Ovary (tissue), 9 donors: ENCODE results near the gene ADGRE2. TPM values are rescaled to one million over a fixed set of nuclear protein-coding genes. Genes with fewer than 3 reads are reported as not detected.

Experiments
- DNase-seq, 5 donors: peaks; one replicate each; pipeline ENCODE4 v3.0.0-alpha.2; 2019 to 2020
- H3K27ac ChIP-seq, 2 donors: fragments of 200-600 bp; one replicate each; pipeline versions ENCODE4 v1.5.1 to v1.8.0; 2019 to 2022
- H3K27me3 ChIP-seq: fragments of 200-600 bp; one replicate; pipeline ENCODE4 v1.8.0; 2022
- H3K36me3 ChIP-seq: fragments of 200-600 bp; sonication (generic); one replicate; pipeline ENCODE4 v1.5.1; 2019
- H3K4me1 ChIP-seq: one replicate; pipeline ENCODE4 v1.8.1; 2013; ENCODE audit warnings: mild to moderate bottlenecking, moderate library complexity; ENCODE audit not compliant: insufficient read depth
- H3K4me3 ChIP-seq: fragments of 200-600 bp; sonication (generic); one replicate; pipeline ENCODE4 v1.5.1; 2017
- H3K9me3 ChIP-seq, 2 donors: fragments of 200-600 bp in 1 of 2; sonication (generic) in 1 of 2; one replicate each; pipeline versions ENCODE4 v1.5.1 to v1.8.1; 2013 to 2019; ENCODE audit warnings: mild to moderate bottlenecking in 1 of 2, moderate library complexity in 1 of 2
- CTCF ChIP-seq, 3 donors: fragments of 450-650 bp in 2 of 3; fragments of 200-600 bp in 1 of 3; IDR thresholded peaks; one replicate each; pipeline versions ENCODE4 v1.5.1 to v1.8.0; 2016 to 2022; ENCODE audit warnings: antibody characterized with exemption in 3 of 3, mild to moderate bottlenecking in 1 of 3
- EP300 ChIP-seq: sonication (generic); formaldehyde crosslinking; IDR thresholded peaks from one replicate; pipeline ENCODE4 v1.6.1; 2017; ENCODE audit warnings: antibody characterized with exemption
- POLR2A ChIP-seq: fragments of 450-650 bp; IDR thresholded peaks from one replicate; pipeline ENCODE4 v1.6.1; 2017; ENCODE audit warnings: antibody characterized with exemption, mild to moderate bottlenecking, moderate library complexity
- WGBS, 3 donors: extraction: QIAGEN DNeasy Blood & Tissue Kit in 1 of 3; methylation state at CpG; one replicate each; pipeline versions ENCODE4 v1.1.5 to v1.1.7; 2013 to 2017; 5-methylcytosine and 5-hydroxymethylcytosine counted together
- intact Hi-C, 4 donors: fragments of 100-400 bp; cut with DNase I; formaldehyde crosslinking; loops; one replicate each; pipeline versions ENCODE4 v1.11.0 to v1.15.1; 2022 to 2023
- polyA plus RNA-seq, 2 donors: library from polyadenylated mRNA; stranded (reverse); fragments of 200-250 nt in 1 of 2; fragments of 350-450 nt in 1 of 2; fragmentation: Illumina TruSeq in 1 of 2; extraction: RNeasy Lipid Tissue Mini Kit (QIAGEN cat#74804) in 1 of 2; gene quantifications; one replicate each; pipeline ENCODE4 v1.2.3, GENCODE V29; 2013 to 2014
- total RNA-seq, 7 donors: library from RNA; depleted of rRNA in 2 of 7; stranded (reverse); fragments of >200 nt in 2 of 7; fragmentation: NEBNext Ultra II Directional in 3 of 7; extraction: Animal tissue kit (Norgen Biotek cat#: 25700) in 3 of 7; gene quantifications; one replicate each; pipeline versions ENCODE4 v1.1.0 to v1.2.4, GENCODE V29; 2016 to 2023
- donor health status: DM: no; HTN: no; CAD: no; lungs with moderate emphysema.
- donor health status: DM: no; HTN: no; CAD: no.
- donor health status: Bipolar disorder and iron deficiency.
- donor health status: DM: yes; HTN: yes; CAD: no.
- donor health status: DM: no; HTN: no; CAD: no.
- donor health status: DM: yes; HTN: yes; CAD: no.

Gene ADGRE2
- total and polyA plus RNA-seq, 9 donors: 0.24 to 4.2 (median 1.0) TPM

- TF ChIP-seq CTCF (IDR thresholded peaks at IDR 0.05) (no peak), EP300 (no peak), POLR2A (no peak)
- Histone ChIP-seq H3K27ac (no peak overlapping the region), H3K36me3 (no peaks in the 10 kb centered on the region), H3K4me1 (no peaks in the 10 kb centered on the region), H3K9me3 (no peaks in the 10 kb centered on the region), H3K27me3 (no peaks in the 10 kb centered on the region), H3K4me3 (no peak overlapping the region)
- intact Hi-C loops: no loop called here
- WGBS, 3 donors: 65 to 71% (median 71%) methylated on average over 5 of the region's 5 CpGs
- no peak for DNase-seq
These were observed 42.4 kb downstream of the ADGRE2 start for GRCh38 chr19:14735915-14736314.

GRCh38 chr19:14733574-14733973 lies 44.8 kb downstream of the ADGRE2 start:
- no peak for DNase-seq
- H3K4me3 ChIP-seq: no peak overlapping the region
- 50 to 93% (median 83%) methylated on average over 1 of the region's 1 CpG for WGBS, 3 donors
- no peak for TF ChIP-seq POLR2A
- TF ChIP-seq EP300: no peak
- no peak for TF ChIP-seq CTCF (IDR thresholded peaks at IDR 0.05)
- H3K4me1 ChIP-seq: no peaks in the 10 kb centered on the region
- intact Hi-C loops: no loop called here
- no peaks in the 10 kb centered on the region for H3K27me3 ChIP-seq
- H3K27ac ChIP-seq: no peak overlapping the region
- H3K9me3 ChIP-seq: no peaks in the 10 kb centered on the region
- no peaks in the 10 kb centered on the region for H3K36me3 ChIP-seq

GRCh38 chr19:14732510-14732909 lies 45.9 kb downstream of the ADGRE2 start:
- Histone ChIP-seq H3K36me3 (no peaks in the 10 kb centered on the region), H3K27ac (no peak overlapping the region), H3K4me3 (no peak overlapping the region), H3K4me1 (no peaks in the 10 kb centered on the region), H3K9me3 (no peaks in the 10 kb centered on the region), H3K27me3 (no peaks in the 10 kb centered on the region)
- TF ChIP-seq EP300 (no peak), POLR2A (no peak), CTCF (IDR thresholded peaks at IDR 0.05) (no peak)
- DNase-seq: no peak
- intact Hi-C loops: no loop called here

GRCh38 chr19:14731200-14731599 lies 47.2 kb downstream of the ADGRE2 start:
- DNase-seq: no peak
- 56 to 59% (median 58%) methylated on average over 10 of the region's 10 CpGs for WGBS, 3 donors
- Histone ChIP-seq H3K27me3 (no peaks in the 10 kb centered on the region), H3K36me3 (no peaks in the 10 kb centered on the region), H3K4me1 (no peaks in the 10 kb centered on the region), H3K9me3 (no peaks in the 10 kb centered on the region), H3K4me3 (no peak overlapping the region), H3K27ac (no peak overlapping the region)
- intact Hi-C loops: no loop called here
- TF ChIP-seq EP300 (no peak), POLR2A (no peak), CTCF (IDR thresholded peaks at IDR 0.05) (no peak)

GRCh38 chr19:14728595-14728994 lies 49.8 kb downstream of the ADGRE2 start:
- no peak for TF ChIP-seq EP300
- TF ChIP-seq POLR2A: no peak
- no peak for TF ChIP-seq CTCF (IDR thresholded peaks at IDR 0.05)
- H3K27ac ChIP-seq: no peak overlapping the region
- no peaks in the 10 kb centered on the region for H3K27me3 ChIP-seq
- intact Hi-C loops: no loop called here
- no peaks in the 10 kb centered on the region for H3K4me1 ChIP-seq
- no peaks in the 10 kb centered on the region for H3K36me3 ChIP-seq
- H3K9me3 ChIP-seq: peaks cover 0 to 8% of the 10 kb centered on the region in 2 donors
- DNase-seq: no peak
- WGBS, 3 donors: 87% methylated on average over 7 of the region's 7 CpGs
- no peak overlapping the region for H3K4me3 ChIP-seq
